Stomach smooth muscle (tissue), 2 donors: ENCODE measurements around the gene PPP1R27.

Experiments used
- H3K27ac ChIP-seq: one replicate; pipeline ENCODE4 v1.7.0; 2013; ENCODE audit warnings: mild to moderate bottlenecking, low read length, inconsistent platforms
- H3K27me3 ChIP-seq, 2 donors: one replicate each; pipeline ENCODE4 v1.7.0; 2013; ENCODE audit warnings: low read length in 2 of 2; ENCODE audit not compliant: insufficient read depth in 2 of 2, control insufficient read depth in 1 of 2
- H3K36me3 ChIP-seq, 2 donors: one replicate each; pipeline ENCODE4 v1.7.0; 2013; ENCODE audit warnings: low read length in 2 of 2; ENCODE audit not compliant: control insufficient read depth in 2 of 2, insufficient read depth in 2 of 2
- H3K4me1 ChIP-seq: one replicate; pipeline ENCODE4 v1.7.0; 2013; ENCODE audit warnings: low read length; ENCODE audit not compliant: control insufficient read depth, insufficient read depth
- H3K4me3 ChIP-seq, 2 donors: one replicate each; pipeline ENCODE4 v1.7.0; 2013; ENCODE audit warnings: low read length in 2 of 2
- H3K9ac ChIP-seq, 2 donors: one replicate each; pipeline ENCODE4 v1.7.0; 2013; ENCODE audit warnings: low read length in 2 of 2, mild to moderate bottlenecking in 1 of 2
- H3K9me3 ChIP-seq, 2 donors: one replicate each; pipeline ENCODE4 v1.7.0; 2013; ENCODE audit warnings: low read length in 2 of 2; ENCODE audit not compliant: control insufficient read depth in 2 of 2
- donor health status: healthy.
- donor health status: Pancreatic carcinoma.

PPP1R27 gene

GRCh38 chr17:81814748-81815645 is 19.9 kb downstream of the PPP1R27 start:
- Histone ChIP-seq H3K9me3 (no peaks in the 10 kb centered on the region), H3K9ac (no peak overlapping the region), H3K4me3 (no peak overlapping the region), H3K27me3 (peaks cover 26 to 30% of the 10 kb centered on the region in 2 donors), H3K27ac (no peak overlapping the region), H3K36me3 (no peaks in the 10 kb centered on the region), H3K4me1 (no peaks in the 10 kb centered on the region)

GRCh38 chr17:81813861-81814683 is 20.8 kb downstream of the PPP1R27 start:
- H3K27ac ChIP-seq = no peak overlapping the region
- H3K27me3 ChIP-seq = peaks cover 21 to 35% of the 10 kb centered on the region in 2 donors

GRCh38 chr17:81813371-81813684 is 21.5 kb downstream of the PPP1R27 start:
- H3K9me3 ChIP-seq = no peaks in the 10 kb centered on the region
- H3K27ac ChIP-seq = no peak overlapping the region
- peaks cover 21 to 35% of the 10 kb centered on the region in 2 donors for H3K27me3 ChIP-seq
- no peaks in the 10 kb centered on the region for H3K4me1 ChIP-seq
- H3K4me3 ChIP-seq = no peak overlapping the region
- H3K36me3 ChIP-seq = no peaks in the 10 kb centered on the region
- no peak overlapping the region for H3K9ac ChIP-seq

More at GRCh38 chr17:81813861-81814683, 20.8 kb downstream of the PPP1R27 start:
- Histone ChIP-seq H3K9me3 (no peaks in the 10 kb centered on the region), H3K4me1 (no peaks in the 10 kb centered on the region), H3K9ac (no peak overlapping the region), H3K4me3 (no peak overlapping the region), H3K36me3 (no peaks in the 10 kb centered on the region)

DNA sequence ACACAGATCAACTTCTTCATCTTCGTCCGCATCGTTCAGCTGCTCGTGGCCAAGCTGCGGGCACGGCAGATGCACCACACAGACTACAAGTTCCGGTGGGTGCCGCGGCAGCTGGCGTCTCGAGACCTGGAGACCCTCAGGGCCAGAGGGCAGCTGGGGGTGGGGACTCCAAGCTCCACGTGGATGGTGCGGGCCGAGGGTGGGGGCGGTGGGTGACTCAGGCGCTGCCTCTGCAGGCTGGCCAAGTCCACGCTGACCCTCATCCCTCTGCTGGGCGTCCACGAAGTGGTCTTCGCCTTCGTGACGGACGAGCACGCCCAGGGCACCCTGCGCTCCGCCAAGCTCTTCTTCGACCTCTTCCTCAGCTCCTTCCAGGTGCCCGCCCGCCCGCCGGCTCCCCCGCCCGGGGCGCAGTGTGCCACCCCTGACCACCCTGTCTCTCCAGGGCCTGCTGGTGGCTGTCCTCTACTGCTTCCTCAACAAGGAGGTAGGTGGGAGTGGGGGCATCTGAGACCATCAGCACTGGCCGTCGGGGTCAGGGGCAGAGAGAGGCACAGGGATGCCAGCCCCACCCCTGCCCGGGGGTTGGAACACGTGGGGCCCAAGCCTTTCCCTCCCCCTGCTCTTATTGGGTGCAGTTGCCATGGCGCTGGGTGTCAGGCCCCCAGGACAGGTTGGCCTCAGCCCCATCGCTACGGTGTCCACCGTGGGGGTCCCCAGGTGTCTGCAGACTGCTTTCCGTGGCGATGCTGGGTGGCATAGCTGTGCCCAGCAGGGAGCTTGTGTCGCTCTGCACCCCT is 22.1 kb downstream of the PPP1R27 start:
- Histone ChIP-seq H3K4me1 (no peaks in the 10 kb centered on the region), H3K4me3 (no peak overlapping the region), H3K27me3 (peaks cover 21 to 32% of the 10 kb centered on the region in 2 donors), H3K9me3 (no peaks in the 10 kb centered on the region), H3K27ac (no peak overlapping the region), H3K36me3 (no peaks in the 10 kb centered on the region), H3K9ac (no peak overlapping the region)

- Histone ChIP-seq H3K4me3 (no peak overlapping the region), H3K4me1 (no peaks in the 10 kb centered on the region), H3K36me3 (no peaks in the 10 kb centered on the region), H3K27me3 (peaks cover 27 to 35% of the 10 kb centered on the region in 2 donors), H3K9me3 (no peaks in the 10 kb centered on the region), H3K9ac (no peak overlapping the region), H3K27ac (no peak overlapping the region)
Measured at GRCh38 chr17:81811705-81812570, 22.9 kb downstream of the PPP1R27 start.

- Histone ChIP-seq H3K9ac (no peak overlapping the region), H3K27me3 (peaks cover 32 to 38% of the 10 kb centered on the region in 2 donors), H3K4me1 (no peaks in the 10 kb centered on the region), H3K27ac (no peak overlapping the region), H3K4me3 (no peak overlapping the region), H3K36me3 (no peaks in the 10 kb centered on the region), H3K9me3 (no peaks in the 10 kb centered on the region)
Measured at GRCh38 chr17:81810892-81811704, 23.8 kb downstream of the PPP1R27 start.

GRCh38 chr17:81810476-81810875 is 24.4 kb downstream of the PPP1R27 start:
- H3K4me1 ChIP-seq = no peaks in the 10 kb centered on the region
- no peak overlapping the region for H3K4me3 ChIP-seq
- no peak overlapping the region for H3K27ac ChIP-seq
- H3K27me3 ChIP-seq = peaks cover 37 to 39% of the 10 kb centered on the region in 2 donors
- H3K9me3 ChIP-seq = no peaks in the 10 kb centered on the region
- no peaks in the 10 kb centered on the region for H3K36me3 ChIP-seq
- H3K9ac ChIP-seq = no peak overlapping the region

GRCh38 chr17:81809556-81809998 is 25.3 kb downstream of the PPP1R27 start:
- Histone ChIP-seq H3K4me1 (no peaks in the 10 kb centered on the region), H3K36me3 (no peaks in the 10 kb centered on the region), H3K27me3 (peaks cover 39 to 43% of the 10 kb centered on the region in 2 donors), H3K4me3 (no peak overlapping the region), H3K27ac (no peak overlapping the region), H3K9me3 (no peaks in the 10 kb centered on the region), H3K9ac (no peak overlapping the region)

GRCh38 chr17:81808778-81809555 is 25.9 kb downstream of the PPP1R27 start:
- Histone ChIP-seq H3K27me3 (peaks cover 39 to 50% of the 10 kb centered on the region in 2 donors), H3K36me3 (no peaks in the 10 kb centered on the region), H3K9ac (no peak overlapping the region), H3K4me1 (peaks cover 3% of the 10 kb centered on the region), H3K4me3 (no peak overlapping the region), H3K27ac (no peak overlapping the region), H3K9me3 (no peaks in the 10 kb centered on the region)
